Endodermal cell (in vitro differentiated cells): Measurements from ENCODE around the gene ACLY. TPM values are rescaled to one million over a fixed set of nuclear protein-coding genes. Genes with fewer than 3 reads are reported as not detected.

Experiments
- DNase-seq: peaks from one replicate; pipeline ENCODE4 v3.0.0-alpha.2; 2017
- H3K27ac ChIP-seq: 2 replicates; pipeline ENCODE4 v1.5.1; 2013; ENCODE audit warnings: mild to moderate bottlenecking, low read depth, low read length, moderate library complexity
- H3K27me3 ChIP-seq: 2 replicates; pipeline ENCODE4 v1.6.1; 2013; ENCODE audit warnings: mild to moderate bottlenecking, low read length, moderate library complexity; ENCODE audit not compliant: insufficient read depth, control insufficient read depth, poor library complexity, severe bottlenecking
- H3K36me3 ChIP-seq: 2 replicates; pipeline ENCODE4 v1.7.0; 2013; ENCODE audit warnings: mild to moderate bottlenecking, low read length, moderate library complexity; ENCODE audit not compliant: control insufficient read depth, insufficient read depth
- H3K4me1 ChIP-seq: one replicate; pipeline ENCODE4 v1.7.0; 2013; ENCODE audit warnings: low read length; ENCODE audit not compliant: control insufficient read depth, insufficient read depth
- H3K4me3 ChIP-seq: 2 replicates; pipeline ENCODE4 v1.5.1; 2013; ENCODE audit warnings: mild to moderate bottlenecking, low read length, moderate library complexity
- H3K9ac ChIP-seq: 2 replicates; pipeline ENCODE4 v1.6.1; 2013; ENCODE audit warnings: mild to moderate bottlenecking, low read length, moderate library complexity; ENCODE audit not compliant: poor library complexity, severe bottlenecking; ENCODE audit errors: extremely low read depth
- H3K9me3 ChIP-seq: 2 replicates; pipeline ENCODE4 v1.6.1; 2013; ENCODE audit warnings: mild to moderate bottlenecking, low read length, moderate library complexity; ENCODE audit not compliant: control insufficient read depth
- H3K27ac Mint-ChIP-seq: 2 replicates; pipeline ENCODE4 v1.8.0; 2020; ENCODE audit warnings: mixed read lengths
- H3K27me3 Mint-ChIP-seq: 2 replicates; pipeline ENCODE4 v1.8.0; 2021; ENCODE audit warnings: mild to moderate bottlenecking, mixed read lengths; ENCODE audit not compliant: insufficient read depth
- H3K36me3 Mint-ChIP-seq: 2 replicates; pipeline ENCODE4 v1.8.0; 2020; ENCODE audit warnings: low read depth, mixed read lengths
- H3K4me1 Mint-ChIP-seq: 2 replicates; pipeline ENCODE4 v1.8.0; 2020; ENCODE audit warnings: mixed read lengths
- H3K4me3 Mint-ChIP-seq: 2 replicates; pipeline ENCODE4 v1.8.0; 2020; ENCODE audit warnings: mild to moderate bottlenecking, moderate library complexity, mixed read lengths
- H3K9me3 Mint-ChIP-seq: 2 replicates; pipeline ENCODE4 v1.8.0; 2020; ENCODE audit warnings: mild to moderate bottlenecking, mixed read lengths
- CTCF ChIP-seq: fragments of 200-600 bp; sonication (generic); conservative IDR thresholded peaks from 2 replicates; pipeline ENCODE4 v1.5.0; 2021; ENCODE audit warnings: antibody characterized with exemption, mild to moderate bottlenecking
- WGBS, 2 experiments: methylation state at CpG; one replicate each; pipeline versions ENCODE4 v1.1.5 to v1.1.7; 2013; ENCODE audit warnings: missing lambda C conversion rate in 2 of 2, mixed read lengths in 1 of 2; ENCODE audit not compliant: insufficient coverage in 1 of 2, insufficient read length in 1 of 2; 5-methylcytosine and 5-hydroxymethylcytosine counted together
- total RNA-seq, 2 donors: library from RNA; stranded (reverse); fragmentation: NEBNext Ultra II Directional in 1 of 2; extraction: Animal tissue kit (Norgen Biotek cat#: 25700) in 1 of 2; gene quantifications; 2 replicates in 1 of 2; 3 replicates in 1 of 2; pipeline ENCODE4 v1.2.1, GENCODE V29; 2021

The ACLY gene
- total RNA-seq, 2 donors from 2014 or later = 261 to 304 TPM

GRCh38 chr17:41822216-41823140 is 96.3 kb downstream of the ACLY start:
- WGBS, 2 experiments = 97 to 100% methylated on average over 11 of the region's 12 CpGs
- Histone ChIP-seq H3K4me3 (no peak overlapping the region), H3K27me3 (no peaks in the 10 kb centered on the region), H3K36me3 (peaks cover 26% of the 10 kb centered on the region), H3K9ac (no peak overlapping the region), H3K27ac (no peak overlapping the region), H3K9me3 (no peaks in the 10 kb centered on the region), H3K4me1 (no peaks in the 10 kb centered on the region)
- TF ChIP-seq CTCF = no peak
- Mint-ChIP-seq H3K27me3 (no peaks in the 10 kb centered on the region), H3K36me3 (peaks cover 30% of the 10 kb centered on the region), H3K9me3 (no peaks in the 10 kb centered on the region), H3K27ac (no peak overlapping the region), H3K4me1 (peaks cover 9% of the 10 kb centered on the region), H3K4me3 (no peak overlapping the region)
- no peak for DNase-seq

- TF ChIP-seq CTCF = no peak
- no peak overlapping the region for H3K27ac Mint-ChIP-seq
- no peaks in the 10 kb centered on the region for H3K4me1 ChIP-seq
- no peaks in the 10 kb centered on the region for H3K27me3 Mint-ChIP-seq
- no peak overlapping the region for H3K4me3 ChIP-seq
- DNase-seq = no peak
- H3K36me3 Mint-ChIP-seq = peaks cover 31% of the 10 kb centered on the region
- peaks cover 9% of the 10 kb centered on the region for H3K4me1 Mint-ChIP-seq
- no peak overlapping the region for H3K27ac ChIP-seq
- H3K4me3 Mint-ChIP-seq = no peak overlapping the region
- H3K36me3 ChIP-seq = peaks cover 29% of the 10 kb centered on the region
- no peaks in the 10 kb centered on the region for H3K9me3 Mint-ChIP-seq
- no peaks in the 10 kb centered on the region for H3K27me3 ChIP-seq
- H3K9ac ChIP-seq = no peak overlapping the region
- WGBS, 2 experiments = 93% methylated on average over 10 to 14 of the region's 14 CpGs
- no peaks in the 10 kb centered on the region for H3K9me3 ChIP-seq
Measured at GRCh38 chr17:41821776-41822175, 97.0 kb downstream of the ACLY start.

- Mint-ChIP-seq H3K4me1 (peaks cover 10% of the 10 kb centered on the region), H3K9me3 (no peaks in the 10 kb centered on the region), H3K4me3 (no peak overlapping the region), H3K36me3 (peaks cover 18% of the 10 kb centered on the region), H3K27me3 (no peaks in the 10 kb centered on the region), H3K27ac (no peak overlapping the region)
- WGBS, 2 experiments = 96% methylated on average over 7 to 20 of the region's 20 CpGs
- Histone ChIP-seq H3K9me3 (no peaks in the 10 kb centered on the region), H3K27ac (no peak overlapping the region), H3K36me3 (peaks cover 26% of the 10 kb centered on the region), H3K27me3 (no peaks in the 10 kb centered on the region), H3K4me3 (no peak overlapping the region), H3K9ac (no peak overlapping the region), H3K4me1 (no peaks in the 10 kb centered on the region)
- no peak for TF ChIP-seq CTCF
- no peak for DNase-seq
Measured at GRCh38 chr17:41818024-41818423, 100.7 kb downstream of the ACLY start.

Other genes starting within 250 kb of the ACLY start
- gene EIF1, start 230.1 kb downstream of the ACLY start, total RNA-seq = 100 to 1,000 TPM; 526 to 573 TPM
- not detected for gene GAST, start 206.6 kb downstream of the ACLY start, total RNA-seq
- 1 to 10 TPM; 1.7 TPM for gene HAP1, start 184.3 kb downstream of the ACLY start, total RNA-seq
- gene JUP, start 132.2 kb downstream of the ACLY start, total RNA-seq = 100 to 1,000 TPM; 112 to 167 TPM
- 10 to 100 TPM; 23.9 to 40.6 TPM for gene P3H4, start 107.0 kb downstream of the ACLY start, total RNA-seq
- gene FKBP10, start 105.9 kb downstream of the ACLY start, total RNA-seq = 100 to 1,000 TPM; 179 to 291 TPM
- gene NT5C3B, start 82.7 kb downstream of the ACLY start, total RNA-seq = 10 to 100 TPM; 65.2 to 79.5 TPM
- under 1 TPM in 1 of 2 donors, not detected in 1; 0.15 TPM for gene KLHL10, start 81.1 kb downstream of the ACLY start, total RNA-seq
- gene KLHL11, start 53.5 kb downstream of the ACLY start, total RNA-seq = 10 to 100 TPM; 13.3 to 15.9 TPM
- 1 to 10 TPM; 3.9 to 4.7 TPM for gene ODAD4, start 11.7 kb upstream of the ACLY start, total RNA-seq
- 10 to 100 TPM; 64.3 to 79.6 TPM for gene CNP, start 47.8 kb upstream of the ACLY start, total RNA-seq
- 100 to 1,000 TPM; 112 to 116 TPM for gene DNAJC7, start 98.5 kb upstream of the ACLY start, total RNA-seq
- gene NKIRAS2, start 101.1 kb upstream of the ACLY start, total RNA-seq = 10 to 100 TPM; 48.0 to 51.2 TPM
- gene C17orf113, start 131.7 kb upstream of the ACLY start, total RNA-seq = 1 to 10 TPM; 1.7 to 2.9 TPM
- 1 to 10 TPM; 1.4 to 2.1 TPM for gene ZNF385C, start 179.5 kb upstream of the ACLY start, total RNA-seq
- gene DHX58, start 193.8 kb upstream of the ACLY start, total RNA-seq = under 1 TPM; 0.38 to 0.48 TPM
- 10 to 100 TPM; 48.0 to 57.6 TPM for gene KAT2A, start 202.4 kb upstream of the ACLY start, total RNA-seq
- under 1 TPM in 1 of 2 donors, not detected in 1; 0.22 TPM for gene HSPB9, start 203.9 kb upstream of the ACLY start, total RNA-seq
- gene RAB5C, start 236.0 kb upstream of the ACLY start, total RNA-seq = 10 to 100 TPM; 61.0 to 67.8 TPM